Measurements from ENCODE around the gene LINGO1.

Gene LINGO1

DNA sequence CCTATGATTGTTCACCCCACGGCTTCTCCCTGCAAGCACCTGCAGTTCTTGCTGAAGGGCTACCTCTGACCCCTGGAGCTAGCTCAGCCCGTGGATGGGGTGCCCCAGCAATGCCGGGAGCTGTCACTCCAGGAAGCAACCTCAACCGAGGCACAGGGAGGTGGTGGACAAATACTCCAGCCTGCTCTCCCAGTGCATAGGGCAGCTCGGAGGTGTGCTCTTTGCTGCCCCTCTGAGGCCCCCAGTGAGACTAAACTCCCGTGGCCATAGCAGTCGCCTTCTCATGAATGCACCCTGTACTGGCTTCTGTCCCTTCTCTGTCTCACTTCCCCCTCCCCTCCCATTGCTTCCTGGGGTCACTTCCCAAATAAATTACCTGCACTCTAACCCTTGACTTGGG, 48.5 kb downstream of the LINGO1 start:
- no peak for DNase-seq (ENCODE audit: low spot score)
- in situ Hi-C loops (cut with MboI; ENCODE audit: low sequenced_read_pairs, unreplicated experiment) = no loop called here
- TF ChIP-seq, protein P1, sequence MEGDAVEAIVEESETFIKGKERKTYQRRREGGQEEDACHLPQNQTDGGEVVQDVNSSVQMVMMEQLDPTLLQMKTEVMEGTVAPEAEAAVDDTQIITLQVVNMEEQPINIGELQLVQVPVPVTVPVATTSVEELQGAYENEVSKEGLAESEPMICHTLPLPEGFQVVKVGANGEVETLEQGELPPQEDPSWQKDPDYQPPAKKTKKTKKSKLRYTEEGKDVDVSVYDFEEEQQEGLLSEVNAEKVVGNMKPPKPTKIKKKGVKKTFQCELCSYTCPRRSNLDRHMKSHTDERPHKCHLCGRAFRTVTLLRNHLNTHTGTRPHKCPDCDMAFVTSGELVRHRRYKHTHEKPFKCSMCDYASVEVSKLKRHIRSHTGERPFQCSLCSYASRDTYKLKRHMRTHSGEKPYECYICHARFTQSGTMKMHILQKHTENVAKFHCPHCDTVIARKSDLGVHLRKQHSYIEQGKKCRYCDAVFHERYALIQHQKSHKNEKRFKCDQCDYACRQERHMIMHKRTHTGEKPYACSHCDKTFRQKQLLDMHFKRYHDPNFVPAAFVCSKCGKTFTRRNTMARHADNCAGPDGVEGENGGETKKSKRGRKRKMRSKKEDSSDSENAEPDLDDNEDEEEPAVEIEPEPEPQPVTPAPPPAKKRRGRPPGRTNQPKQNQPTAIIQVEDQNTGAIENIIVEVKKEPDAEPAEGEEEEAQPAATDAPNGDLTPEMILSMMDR (IDR thresholded peaks at IDR 0.05; ENCODE audit: borderline replicate concordance, control extremely low read depth, extremely low read depth, insufficient read depth, missing control alignments) = no peak

DNA sequence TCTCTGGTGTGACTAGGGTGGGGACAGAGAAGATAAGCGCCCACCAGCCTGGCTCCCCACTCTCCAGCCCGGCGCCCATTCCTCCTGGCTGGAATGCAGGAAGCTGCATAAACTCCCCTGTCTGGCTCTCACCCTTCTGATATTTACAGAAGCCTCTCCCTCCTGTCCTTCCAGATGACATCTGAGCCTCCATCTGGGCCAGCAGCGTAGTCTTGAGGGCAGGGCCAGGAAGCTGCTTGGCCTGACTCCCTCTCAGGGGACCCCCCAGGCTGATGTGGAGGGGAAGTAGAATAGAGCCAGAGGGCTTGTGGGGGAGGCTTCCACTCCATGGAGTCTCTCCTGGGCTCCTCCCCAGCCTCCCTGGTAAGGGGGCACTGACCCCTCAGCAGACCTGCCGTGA, 49.9 kb downstream of the LINGO1 start:
- in situ Hi-C loops (cut with MboI; ENCODE audit: low sequenced_read_pairs, unreplicated experiment) = no loop called here
- no peak for DNase-seq (ENCODE audit: low spot score)
- TF ChIP-seq, protein P1 (IDR thresholded peaks at IDR 0.05; ENCODE audit: borderline replicate concordance, control extremely low read depth, extremely low read depth, insufficient read depth, missing control alignments) = no peak

DNA sequence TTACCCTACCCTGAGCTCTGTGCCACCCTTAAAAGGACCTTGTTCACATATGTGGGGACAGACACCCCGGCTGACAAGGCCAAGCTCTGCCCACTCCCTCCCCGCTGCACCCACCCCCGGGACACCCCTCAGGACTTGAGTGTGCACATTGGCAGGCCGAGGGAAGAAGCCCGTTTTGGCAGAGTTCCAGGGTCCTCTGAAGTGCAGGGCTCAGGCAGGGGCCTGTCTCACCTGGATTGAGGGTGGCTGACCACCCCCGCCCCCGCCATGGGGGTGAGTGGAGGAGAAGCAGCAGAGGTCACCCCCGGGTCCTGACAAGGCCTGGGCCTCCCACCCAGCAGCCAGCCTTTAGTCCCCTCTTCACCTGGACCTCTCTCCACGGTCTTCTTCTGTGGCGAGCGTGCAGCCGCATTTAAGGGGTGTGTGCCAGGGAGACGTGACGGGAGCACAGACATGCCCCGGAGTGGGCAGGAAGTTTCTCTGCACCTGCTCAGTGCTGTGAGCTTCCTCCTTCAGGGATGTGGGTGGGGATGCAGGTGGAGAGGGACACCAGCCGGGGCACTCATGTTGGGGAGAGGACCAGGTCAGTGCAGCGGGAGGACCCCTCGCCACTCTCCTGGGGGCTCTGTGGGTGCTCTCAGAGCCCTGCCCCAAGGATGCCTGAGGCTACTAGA, 50.7 kb downstream of the LINGO1 start:
- TF ChIP-seq, protein P1 (IDR thresholded peaks at IDR 0.05; ENCODE audit: borderline replicate concordance, control extremely low read depth, extremely low read depth, insufficient read depth, missing control alignments) = no peak
- no peak for DNase-seq (ENCODE audit: low spot score)
- in situ Hi-C loops (cut with MboI; ENCODE audit: low sequenced_read_pairs, unreplicated experiment) = no loop called here

DNA sequence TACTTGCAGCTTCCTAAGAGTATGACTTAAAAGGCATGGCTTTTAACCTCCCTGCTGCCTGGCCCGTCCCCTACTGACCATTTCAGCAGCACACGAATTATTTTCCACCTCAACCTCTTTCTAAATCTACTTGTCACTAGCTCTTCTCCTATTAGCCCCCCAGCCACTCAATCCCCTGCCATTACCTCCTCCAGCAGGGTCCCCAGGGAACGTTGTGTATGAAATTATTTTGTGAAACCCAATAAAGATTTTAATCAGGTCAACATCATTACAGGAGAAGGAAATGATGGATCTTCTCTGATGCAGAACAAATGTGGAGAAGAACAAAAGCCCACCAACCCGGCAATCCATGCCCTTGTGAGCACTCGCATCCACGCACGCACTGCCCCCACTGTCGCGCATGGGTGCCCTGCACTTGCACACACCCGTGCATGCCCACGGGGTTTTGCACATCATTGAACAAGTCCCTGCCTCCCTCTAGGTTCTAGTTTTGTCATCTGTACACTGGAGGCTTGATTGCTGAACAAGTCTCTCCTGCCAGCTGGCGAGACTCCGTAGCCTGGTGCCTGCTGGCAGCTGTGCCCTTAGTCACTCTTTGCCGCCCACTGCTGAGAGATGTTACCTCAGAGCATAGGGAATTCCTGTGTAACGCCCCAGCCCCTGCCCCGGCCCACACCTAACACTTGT, 51.6 kb downstream of the LINGO1 start:
- in situ Hi-C loops (cut with MboI; ENCODE audit: low sequenced_read_pairs, unreplicated experiment) = no loop called here
- TF ChIP-seq, protein P1 (IDR thresholded peaks at IDR 0.05; ENCODE audit: borderline replicate concordance, control extremely low read depth, extremely low read depth, insufficient read depth, missing control alignments) = no peak
- DNase-seq (ENCODE audit: low spot score) = no peak

DNA sequence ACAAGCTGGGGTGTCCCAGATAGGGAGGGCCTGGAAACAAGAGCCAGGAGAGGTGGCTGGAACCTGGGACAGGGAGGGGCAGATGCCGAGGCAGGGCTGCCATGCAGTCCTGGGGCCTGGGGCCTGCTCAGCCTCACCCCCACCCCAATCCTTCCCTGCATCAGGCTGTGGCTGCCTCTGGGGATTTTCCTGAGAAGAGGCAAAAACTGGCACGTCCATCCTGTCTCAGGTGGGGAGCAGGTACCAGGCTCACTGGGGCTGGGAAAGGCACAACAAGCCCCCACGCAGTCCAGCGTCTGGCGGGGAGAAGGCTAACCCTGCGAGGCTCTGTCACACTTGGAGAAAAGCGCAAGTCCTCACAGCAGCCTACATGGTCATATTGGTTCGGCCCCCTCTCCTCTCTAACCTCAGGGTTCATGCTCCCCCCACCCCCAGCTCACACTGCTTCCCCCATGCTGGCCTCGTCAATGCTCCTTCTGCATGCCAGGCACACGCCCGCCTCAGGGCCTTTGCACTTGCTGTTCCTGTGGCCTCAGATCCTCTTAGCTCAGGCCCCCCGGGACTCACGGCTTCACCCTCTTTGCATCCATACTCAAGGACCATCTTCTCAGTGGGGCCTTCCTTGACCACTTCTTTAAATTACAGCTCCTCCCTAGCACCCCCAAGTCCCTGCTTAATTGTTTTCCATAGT, 53.1 kb downstream of the LINGO1 start:
- in situ Hi-C loops (cut with MboI; ENCODE audit: low sequenced_read_pairs, unreplicated experiment) = no loop called here
- TF ChIP-seq, protein P1 (IDR thresholded peaks at IDR 0.05; ENCODE audit: borderline replicate concordance, control extremely low read depth, extremely low read depth, insufficient read depth, missing control alignments) = no peak

DNA sequence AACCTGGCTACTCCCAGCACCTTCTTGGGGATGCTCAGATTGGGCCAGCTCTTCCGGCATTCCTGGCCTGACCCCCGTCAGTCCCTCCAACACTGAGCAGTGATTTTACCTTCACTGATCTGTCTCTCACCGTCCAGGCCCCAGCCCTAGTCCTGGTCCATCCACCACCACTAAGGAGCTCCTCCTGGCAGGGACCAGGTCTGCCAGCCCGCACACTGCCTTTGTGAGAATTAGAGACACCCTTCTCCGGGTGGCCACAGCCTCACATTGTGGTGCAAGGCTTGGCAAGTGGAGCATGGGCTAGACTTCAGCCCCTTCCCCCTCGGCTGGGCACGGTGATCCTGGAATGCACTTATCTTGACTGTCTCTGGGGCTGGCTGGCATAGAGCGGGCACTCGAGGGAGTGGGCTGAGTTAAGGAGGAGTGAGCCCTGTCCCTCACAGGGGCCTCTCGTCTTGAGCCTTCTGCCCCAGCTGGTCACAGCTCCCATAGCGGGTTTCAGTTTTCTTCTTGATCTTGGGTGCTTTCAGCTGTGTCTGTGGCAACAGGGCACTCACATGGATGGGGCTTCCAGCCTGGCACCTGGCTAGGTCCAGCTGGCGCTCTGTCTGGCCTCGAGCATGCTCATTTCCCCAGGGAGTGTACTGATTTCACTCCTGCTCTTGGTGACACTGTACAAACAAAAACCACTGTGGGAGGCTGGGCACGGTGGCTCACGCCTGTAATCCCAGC, 53.9 kb downstream of the LINGO1 start:
- DNase-seq (ENCODE audit: low spot score) = no peak
- in situ Hi-C loops (cut with MboI; ENCODE audit: low sequenced_read_pairs, unreplicated experiment) = no loop called here
- TF ChIP-seq, protein P1 (IDR thresholded peaks at IDR 0.05; ENCODE audit: borderline replicate concordance, control extremely low read depth, extremely low read depth, insufficient read depth, missing control alignments) = no peak

More for the DNA sequence above, 53.1 kb downstream of the LINGO1 start:
- no peak for DNase-seq (ENCODE audit: low spot score)
